ENCODE measurements around the gene MYRIP.

DNA sequence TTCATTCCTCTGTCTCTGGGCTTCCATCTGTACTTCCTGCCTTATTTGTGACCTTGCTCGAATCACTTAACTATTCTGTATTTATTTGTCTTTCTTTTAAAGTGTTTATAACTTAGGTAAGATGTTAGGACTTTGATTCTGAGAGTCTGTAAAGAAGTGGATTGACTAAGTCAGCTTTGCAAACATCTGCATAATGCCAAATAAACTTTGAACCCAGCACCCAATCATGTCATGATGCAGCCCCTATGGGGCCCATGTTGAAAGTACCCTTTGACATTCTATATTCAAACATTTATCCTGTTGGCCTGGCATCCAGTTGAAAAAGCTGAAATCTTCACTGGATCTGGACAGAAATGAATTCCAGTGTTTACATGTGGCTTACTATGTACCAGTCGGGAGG, 3.8 kb upstream of the MYRIP start:
- TF ChIP-seq CTCF (IDR thresholded peaks at IDR 0.05) (no peak), ELF4 (CRISPR knock-in tag; IDR thresholded peaks at IDR 0.05; ENCODE audit: low read depth) (no peak), JUN (CRISPR knock-in tag; IDR thresholded peaks at IDR 0.05) (no peak), NR2C2 (CRISPR knock-in tag; IDR thresholded peaks at IDR 0.05) (no peak), OVOL2 (CRISPR knock-in tag; IDR thresholded peaks at IDR 0.05; ENCODE audit: borderline replicate concordance) (no peak), FOXJ3 (CRISPR knock-in tag; IDR thresholded peaks at IDR 0.05; ENCODE audit: borderline replicate concordance) (no peak), ZNF263 (CRISPR knock-in tag; IDR thresholded peaks at IDR 0.05; ENCODE audit: low read depth) (no peak), CREM (CRISPR knock-in tag; IDR thresholded peaks at IDR 0.05) (no peak), ETV6 (CRISPR knock-in tag; IDR thresholded peaks at IDR 0.05) (no peak), EMX1 (CRISPR knock-in tag; IDR thresholded peaks at IDR 0.05) (no peak)
- TF ChIP-seq, protein P1, sequence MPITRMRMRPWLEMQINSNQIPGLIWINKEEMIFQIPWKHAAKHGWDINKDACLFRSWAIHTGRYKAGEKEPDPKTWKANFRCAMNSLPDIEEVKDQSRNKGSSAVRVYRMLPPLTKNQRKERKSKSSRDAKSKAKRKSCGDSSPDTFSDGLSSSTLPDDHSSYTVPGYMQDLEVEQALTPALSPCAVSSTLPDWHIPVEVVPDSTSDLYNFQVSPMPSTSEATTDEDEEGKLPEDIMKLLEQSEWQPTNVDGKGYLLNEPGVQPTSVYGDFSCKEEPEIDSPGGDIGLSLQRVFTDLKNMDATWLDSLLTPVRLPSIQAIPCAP (CRISPR knock-in tag; IDR thresholded peaks at IDR 0.05), result no peak
- TF ChIP-seq, protein P2, sequence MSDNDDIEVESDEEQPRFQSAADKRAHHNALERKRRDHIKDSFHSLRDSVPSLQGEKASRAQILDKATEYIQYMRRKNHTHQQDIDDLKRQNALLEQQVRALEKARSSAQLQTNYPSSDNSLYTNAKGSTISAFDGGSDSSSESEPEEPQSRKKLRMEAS (CRISPR knock-in tag; IDR thresholded peaks at IDR 0.05), result no peak
